ENCODE results near the gene IPO11. TPM values are rescaled to one million over a fixed set of nuclear protein-coding genes. Genes with fewer than 3 reads are reported as not detected.

The IPO11 gene
- total RNA-seq, 1 experiment from 2014 or later: 32.0 TPM

DNA sequence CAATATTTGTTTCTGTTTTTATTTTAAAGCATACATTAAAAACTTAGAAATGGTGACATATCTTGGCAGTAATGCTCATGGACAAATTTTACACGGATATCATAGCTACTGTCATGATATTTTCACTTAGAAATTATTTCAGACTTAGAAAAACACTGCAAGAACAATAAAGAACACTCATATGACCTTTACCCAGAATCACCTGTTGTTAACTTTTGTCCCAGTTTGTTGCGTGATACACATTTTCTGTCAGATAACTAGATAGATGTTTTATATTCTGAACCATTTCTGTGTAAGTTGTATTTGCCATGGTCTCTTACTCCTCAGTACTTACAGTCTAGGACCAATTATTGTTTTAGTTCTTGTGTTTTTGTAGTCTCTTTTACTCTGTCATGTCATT lies 162.5 kb downstream of the IPO11 start:
- no peak overlapping the region for H3K4me3 ChIP-seq
- no peaks in the 10 kb centered on the region for H3K36me3 ChIP-seq
- peaks cover 5% of the 10 kb centered on the region; the same call in 1 of the 2 replicates for H3K4me1 ChIP-seq (replicated peaks)
- H3K27ac ChIP-seq: no peak overlapping the region
- H3K27me3 ChIP-seq (replicated peaks): no peaks in the 10 kb centered on the region
- no peaks in the 10 kb centered on the region for H3K9me3 ChIP-seq (replicated peaks)
- DNase-seq (ENCODE audit: low read depth in 1 of 2, low spot score in 2 of 2): no peak

DNA sequence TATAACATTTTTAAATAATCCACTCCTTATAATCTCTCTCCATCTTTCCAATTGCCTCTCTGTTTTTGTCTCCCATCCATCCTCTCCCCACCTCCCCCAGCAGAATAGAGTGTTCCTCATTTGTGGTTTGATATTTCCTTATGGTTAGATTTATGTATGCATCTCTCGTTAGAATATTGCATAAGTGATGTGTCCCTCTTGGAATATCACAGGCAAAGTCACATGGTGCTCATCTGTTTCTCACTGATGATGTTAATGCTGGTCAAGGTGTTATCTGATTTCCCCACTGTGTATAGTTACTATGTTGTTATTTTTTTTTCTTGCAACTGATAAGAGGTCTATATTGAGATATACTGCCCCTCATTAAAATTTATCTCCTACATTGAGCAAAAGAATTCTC lies 162.9 kb downstream of the IPO11 start:
- Histone ChIP-seq H3K27ac (no peak overlapping the region), H3K9me3 (replicated peaks) (no peaks in the 10 kb centered on the region), H3K4me3 (no peak overlapping the region), H3K36me3 (no peaks in the 10 kb centered on the region), H3K27me3 (replicated peaks) (no peaks in the 10 kb centered on the region), H3K4me1 (replicated peaks) (peaks cover 5% of the 10 kb centered on the region; the same call in 1 of the 2 replicates)
- DNase-seq (ENCODE audit: low read depth in 1 of 2, low spot score in 2 of 2): no peak

DNA sequence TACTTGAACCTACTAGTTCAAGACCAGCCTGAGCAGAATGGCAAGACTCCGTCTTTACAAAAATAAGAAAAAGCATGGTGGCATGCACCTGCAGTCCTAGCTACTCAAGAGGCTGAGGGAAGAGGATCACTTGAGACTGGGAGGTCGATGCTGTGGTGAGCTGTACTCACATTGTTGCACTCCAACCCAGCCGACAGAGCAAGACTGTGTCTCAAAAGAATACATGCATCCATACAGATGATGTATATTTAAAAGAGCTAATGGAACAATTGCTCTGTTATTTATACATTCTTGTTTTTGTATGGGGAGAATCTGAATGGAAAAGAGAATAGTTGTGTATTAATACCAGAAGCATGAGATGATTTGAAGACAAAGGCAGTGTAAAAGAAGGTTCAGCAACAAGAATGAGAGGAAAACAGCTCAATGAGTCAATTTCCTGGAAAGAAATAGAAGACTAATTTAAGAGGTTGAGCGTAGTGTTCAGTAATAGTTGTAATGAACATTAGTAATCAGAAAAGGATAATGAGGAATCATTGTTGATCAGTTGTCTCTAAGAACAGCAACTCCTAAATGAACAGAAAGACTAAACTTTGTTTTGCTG lies 164.1 kb downstream of the IPO11 start:
- Histone ChIP-seq H3K27ac (peak overlapping the region; percentile 38; the same call in 1 of the 2 replicates), H3K4me3 (no peak overlapping the region), H3K9me3 (replicated peaks) (no peaks in the 10 kb centered on the region), H3K36me3 (no peaks in the 10 kb centered on the region), H3K4me1 (replicated peaks) (peaks cover 5% of the 10 kb centered on the region; the same call in 1 of the 2 replicates), H3K27me3 (replicated peaks) (no peaks in the 10 kb centered on the region)
- DNase-seq (ENCODE audit: low read depth in 1 of 2, low spot score in 2 of 2): peak in 1 of 2 experiments; percentile 34

DNA sequence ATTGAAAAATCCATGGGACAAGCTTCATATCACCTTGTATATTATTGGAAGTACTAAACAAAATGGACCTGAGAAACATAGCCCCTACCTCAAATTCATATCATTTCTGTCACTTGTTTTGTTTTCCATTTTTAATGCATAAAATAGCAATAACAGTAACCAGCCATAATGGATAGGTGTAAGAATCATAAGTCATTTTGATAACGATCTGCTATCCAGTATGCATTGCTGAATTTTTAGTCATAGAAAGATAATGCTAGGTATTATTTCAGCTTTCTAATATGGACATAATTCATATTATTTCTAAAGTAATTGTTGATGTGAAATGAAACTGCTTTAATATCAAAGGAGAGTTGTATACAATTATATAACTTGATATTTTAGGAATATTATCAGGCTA lies 164.9 kb downstream of the IPO11 start:
- Histone ChIP-seq H3K4me3 (no peak overlapping the region), H3K4me1 (replicated peaks) (peaks cover 5% of the 10 kb centered on the region; the same call in 1 of the 2 replicates), H3K27ac (no peak overlapping the region; the same call in 1 of the 2 replicates), H3K27me3 (replicated peaks) (no peaks in the 10 kb centered on the region), H3K36me3 (no peaks in the 10 kb centered on the region), H3K9me3 (replicated peaks) (no peaks in the 10 kb centered on the region)
- no peak for DNase-seq (ENCODE audit: low read depth in 1 of 2, low spot score in 2 of 2)

DNA sequence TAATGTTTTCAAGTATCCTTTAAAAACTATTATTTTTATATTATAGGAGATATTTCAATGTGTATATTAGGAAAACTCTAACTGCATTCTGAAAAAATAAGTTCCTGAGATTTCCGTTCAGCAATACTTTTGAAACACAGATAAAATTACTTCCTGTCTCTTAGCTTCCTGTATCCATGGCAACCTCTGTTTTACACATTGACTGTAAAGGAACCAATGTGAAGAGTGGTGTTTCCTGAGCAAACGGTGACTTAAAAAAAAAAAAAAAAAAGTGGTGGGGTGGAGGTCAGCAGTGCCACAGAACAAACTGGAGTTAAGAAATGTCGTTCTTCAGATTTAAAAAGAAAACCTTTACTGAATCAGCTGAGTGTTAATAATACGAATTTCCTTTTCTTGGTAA lies 166.0 kb downstream of the IPO11 start, which contains the start of gene LRRC70:
Gene LRRC70 (plus strand): TSS at position 280 of the 400 bp plus-strand sequence. CDS start 620 bp downstream, outside the sequence.
- H3K4me3 ChIP-seq: no peak within 1 kb of the TSS
- no peaks in the 10 kb centered on the region for H3K27me3 ChIP-seq (replicated peaks)
- DNase-seq (ENCODE audit: low read depth in 1 of 2, low spot score in 2 of 2): no peak
- no peak within 1 kb of the TSS for H3K27ac ChIP-seq
- H3K9me3 ChIP-seq (replicated peaks): no peaks in the 10 kb centered on the region
- H3K36me3 ChIP-seq: no peaks in the 10 kb centered on the region
- peaks cover 5% of the 10 kb centered on the region; the same call in 1 of the 2 replicates for H3K4me1 ChIP-seq (replicated peaks)

DNA sequence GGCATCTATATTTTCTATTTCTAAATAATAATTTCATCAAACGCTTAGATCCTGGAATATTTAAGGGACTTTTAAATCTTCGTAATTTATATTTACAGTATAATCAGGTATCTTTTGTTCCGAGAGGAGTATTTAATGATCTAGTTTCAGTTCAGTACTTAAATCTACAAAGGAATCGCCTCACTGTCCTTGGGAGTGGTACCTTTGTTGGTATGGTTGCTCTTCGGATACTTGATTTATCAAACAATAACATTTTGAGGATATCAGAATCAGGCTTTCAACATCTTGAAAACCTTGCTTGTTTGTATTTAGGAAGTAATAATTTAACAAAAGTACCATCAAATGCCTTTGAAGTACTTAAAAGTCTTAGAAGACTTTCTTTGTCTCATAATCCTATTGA lies 167.2 kb downstream of the IPO11 start:
- H3K27me3 ChIP-seq (replicated peaks): no peaks in the 10 kb centered on the region
- H3K9me3 ChIP-seq (replicated peaks): no peaks in the 10 kb centered on the region
- H3K4me3 ChIP-seq: no peak overlapping the region
- no peak overlapping the region for H3K27ac ChIP-seq
- DNase-seq (ENCODE audit: low read depth in 1 of 2, low spot score in 2 of 2): no peak
- H3K4me1 ChIP-seq (replicated peaks): peaks cover 5% of the 10 kb centered on the region; the same call in 1 of the 2 replicates
- no peaks in the 10 kb centered on the region for H3K36me3 ChIP-seq

DNA sequence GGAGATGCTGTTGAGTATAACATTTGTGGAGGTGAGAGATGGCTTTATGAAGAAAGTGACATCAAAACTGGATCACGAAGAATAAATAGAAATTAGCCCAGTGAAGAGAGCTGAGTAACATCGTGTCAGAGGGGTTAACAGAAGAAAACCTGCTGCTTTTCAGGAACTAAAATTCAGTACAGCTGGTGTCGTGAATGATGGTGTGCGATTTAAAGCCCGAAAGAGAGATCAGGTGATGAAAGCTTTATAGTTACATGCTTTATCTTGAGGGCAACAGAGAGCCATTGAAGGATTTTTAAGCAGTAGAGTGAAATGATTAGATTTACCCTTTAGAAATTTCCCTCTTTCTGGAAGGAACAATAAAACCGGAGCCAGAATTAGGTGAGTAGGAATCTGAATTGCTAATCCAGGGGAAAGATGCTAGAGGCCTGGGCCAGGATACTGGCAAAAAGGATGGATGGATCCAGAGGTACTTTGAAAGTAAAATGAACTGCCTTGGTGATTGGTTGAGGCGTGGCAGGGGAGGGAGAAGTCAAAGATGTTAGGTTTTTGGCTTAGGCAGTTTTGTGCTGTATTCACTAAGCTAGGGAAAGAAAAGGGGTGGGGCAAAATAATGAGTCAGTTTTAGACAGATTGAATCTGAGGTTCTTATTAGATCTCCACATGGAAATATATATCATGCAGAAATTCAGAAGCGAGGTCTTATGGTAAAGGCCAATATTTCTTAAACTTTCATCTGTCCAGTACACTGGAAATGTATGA lies 169.5 kb downstream of the IPO11 start:
- Histone ChIP-seq H3K9me3 (replicated peaks) (no peaks in the 10 kb centered on the region), H3K36me3 (no peaks in the 10 kb centered on the region), H3K27ac (no peak overlapping the region), H3K27me3 (replicated peaks) (no peaks in the 10 kb centered on the region), H3K4me1 (replicated peaks) (0 out of 2 replicates have a peak, but pooled peaks cover 2% of the 10 kb centered on the region), H3K4me3 (no peak overlapping the region)
- no peak for DNase-seq (ENCODE audit: low read depth in 1 of 2, low spot score in 2 of 2)

DNA sequence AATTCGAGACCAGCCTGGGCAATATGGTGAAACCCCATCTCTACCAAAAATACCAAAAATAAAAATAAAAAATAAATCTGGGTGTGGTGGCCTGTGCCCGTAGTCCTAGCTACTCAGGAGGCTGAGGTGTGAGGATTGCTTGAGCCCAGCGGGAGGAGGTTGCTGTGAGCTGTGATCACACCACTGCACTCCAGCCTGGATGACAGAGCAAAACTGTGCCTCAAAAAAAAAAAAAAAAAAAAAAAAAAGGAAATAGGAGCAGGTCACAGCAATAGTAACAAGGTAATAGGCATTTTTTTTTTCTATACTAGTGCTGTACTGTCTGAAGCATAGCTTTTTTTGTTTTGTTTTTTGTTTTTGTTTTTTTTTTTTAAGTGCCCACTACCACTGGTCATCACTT lies 171.8 kb downstream of the IPO11 start:
- Histone ChIP-seq H3K36me3 (no peaks in the 10 kb centered on the region), H3K27me3 (replicated peaks) (no peaks in the 10 kb centered on the region), H3K27ac (no peak overlapping the region), H3K4me1 (replicated peaks) (0 out of 2 replicates have a peak, but pooled peaks cover 2% of the 10 kb centered on the region), H3K4me3 (no peak overlapping the region), H3K9me3 (replicated peaks) (no peaks in the 10 kb centered on the region)
- DNase-seq (ENCODE audit: low read depth in 1 of 2, low spot score in 2 of 2): no peak

DNA sequence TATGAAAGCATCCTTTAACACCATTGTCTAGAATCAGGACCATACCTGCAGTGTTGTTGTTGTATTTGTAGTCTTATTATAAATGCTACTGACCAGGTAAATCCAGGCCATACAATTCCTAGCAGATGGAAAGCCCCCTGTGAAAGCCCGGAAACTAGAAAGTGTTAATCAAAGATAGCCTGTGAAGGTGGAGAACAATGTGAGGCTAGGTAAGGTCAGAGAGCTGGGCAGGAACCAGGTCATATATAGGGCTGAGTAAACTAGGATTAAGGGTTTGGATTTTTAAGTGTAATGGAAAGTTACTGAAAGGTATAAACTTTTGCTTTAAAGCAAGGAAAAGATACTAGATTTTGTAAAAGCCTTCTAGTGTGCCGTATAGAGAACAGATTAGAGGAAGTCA lies 172.7 kb downstream of the IPO11 start:
- DNase-seq (ENCODE audit: low read depth in 1 of 2, low spot score in 2 of 2): no peak
- Histone ChIP-seq H3K9me3 (replicated peaks) (no peaks in the 10 kb centered on the region), H3K36me3 (no peaks in the 10 kb centered on the region), H3K27me3 (replicated peaks) (no peaks in the 10 kb centered on the region), H3K27ac (no peak overlapping the region), H3K4me1 (replicated peaks) (0 out of 2 replicates have a peak, but pooled peaks cover 2% of the 10 kb centered on the region), H3K4me3 (no peak overlapping the region)

DNA sequence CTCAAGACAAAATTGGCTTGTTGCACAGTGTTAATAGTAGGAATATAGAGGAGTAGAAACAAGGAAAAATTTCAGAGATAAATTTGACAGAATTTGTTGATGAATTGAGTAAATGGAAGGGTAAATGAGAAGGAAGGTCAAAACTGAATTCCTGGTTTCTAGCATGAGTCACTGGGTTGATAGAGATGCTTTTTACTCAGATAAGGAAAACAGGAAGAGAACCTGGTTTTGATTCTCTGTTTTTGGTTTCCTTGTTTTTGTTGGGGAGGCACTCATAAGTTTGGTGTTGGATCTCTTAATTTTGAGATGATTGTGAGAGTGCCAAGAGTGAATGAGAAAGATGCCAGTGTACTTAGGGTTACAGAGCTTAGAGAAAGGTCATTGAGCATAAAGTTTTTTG lies 173.2 kb downstream of the IPO11 start:
- no peaks in the 10 kb centered on the region for H3K36me3 ChIP-seq
- H3K4me1 ChIP-seq (replicated peaks): 0 out of 2 replicates have a peak, but pooled peaks cover 2% of the 10 kb centered on the region
- no peaks in the 10 kb centered on the region for H3K27me3 ChIP-seq (replicated peaks)
- H3K27ac ChIP-seq: no peak overlapping the region
- no peak overlapping the region for H3K4me3 ChIP-seq
- DNase-seq (ENCODE audit: low read depth in 1 of 2, low spot score in 2 of 2): no peak
- no peaks in the 10 kb centered on the region for H3K9me3 ChIP-seq (replicated peaks)

DNA sequence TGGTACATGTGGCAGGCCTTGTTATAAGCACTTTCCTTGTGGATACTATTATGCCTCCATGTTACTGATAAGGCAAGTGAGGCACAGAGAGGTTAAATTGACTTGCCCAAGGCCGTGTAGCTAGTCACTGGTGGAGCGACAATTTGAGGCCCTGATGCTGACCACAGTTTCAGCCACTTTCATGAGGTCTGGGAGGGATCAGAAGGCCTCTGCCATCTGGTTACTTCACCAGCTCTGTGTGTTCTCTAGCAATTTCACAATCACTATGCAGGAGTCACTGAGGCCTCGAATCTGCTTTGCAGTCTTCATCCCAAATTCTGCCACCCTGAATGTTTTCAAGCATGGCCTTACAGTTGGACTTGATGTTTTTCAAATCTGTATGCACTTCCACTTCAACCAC lies 175.2 kb downstream of the IPO11 start:
- peaks cover 3% of the 10 kb centered on the region; the same call in 1 of the 2 replicates for H3K4me1 ChIP-seq (replicated peaks)
- H3K9me3 ChIP-seq (replicated peaks): no peaks in the 10 kb centered on the region
- no peak for DNase-seq (ENCODE audit: low read depth in 1 of 2, low spot score in 2 of 2)
- H3K4me3 ChIP-seq: no peak overlapping the region
- H3K36me3 ChIP-seq: peaks cover 3% of the 10 kb centered on the region; the same call in 1 of the 2 replicates
- no peak overlapping the region for H3K27ac ChIP-seq
- no peaks in the 10 kb centered on the region for H3K27me3 ChIP-seq (replicated peaks)

DNA sequence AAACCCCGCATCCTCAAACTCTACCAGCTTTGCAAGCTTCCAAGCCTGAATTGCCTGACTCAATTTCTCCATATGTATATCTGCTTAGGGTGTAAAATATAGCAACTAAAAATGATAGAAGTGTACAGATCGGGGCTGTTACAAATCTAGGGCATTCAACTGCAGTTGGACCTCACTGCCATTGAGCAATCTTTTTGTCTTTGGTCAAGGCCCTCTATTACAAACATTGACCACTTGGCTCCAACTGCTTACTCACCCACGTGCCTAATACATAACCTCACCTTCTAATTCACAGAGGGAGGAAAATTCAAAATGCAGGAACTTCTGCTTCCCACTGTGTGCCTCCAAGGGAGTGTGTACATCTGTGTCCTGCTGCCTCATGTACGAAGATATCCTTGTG lies 176.1 kb downstream of the IPO11 start:
- no peak for DNase-seq (ENCODE audit: low read depth in 1 of 2, low spot score in 2 of 2)
- H3K27me3 ChIP-seq (replicated peaks): no peaks in the 10 kb centered on the region
- no peaks in the 10 kb centered on the region for H3K9me3 ChIP-seq (replicated peaks)
- no peak overlapping the region for H3K4me3 ChIP-seq
- H3K27ac ChIP-seq: no peak overlapping the region
- H3K36me3 ChIP-seq: peaks cover 6% of the 10 kb centered on the region; the same call in 1 of the 2 replicates
- peaks cover 12% of the 10 kb centered on the region for H3K4me1 ChIP-seq (replicated peaks)

DNA sequence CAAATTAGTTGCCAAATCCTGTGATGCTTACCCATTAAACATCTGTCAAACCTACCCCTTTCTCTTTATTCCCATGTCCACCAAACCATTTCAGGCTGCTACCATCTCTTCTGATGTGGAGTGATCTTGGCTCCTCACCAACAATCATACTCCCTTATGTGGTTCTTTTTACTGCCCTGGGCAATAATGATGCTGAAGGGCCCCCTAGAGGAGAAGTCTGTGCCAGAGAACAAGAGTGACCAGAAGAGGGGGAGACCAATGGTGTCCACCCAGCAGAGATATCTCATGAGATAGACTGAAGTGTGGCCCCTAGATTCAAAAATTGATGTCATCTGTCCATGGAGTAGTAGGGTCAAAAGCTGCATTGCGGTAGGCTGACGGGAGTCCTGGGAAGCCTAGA lies 176.9 kb downstream of the IPO11 start:
- no peak overlapping the region for H3K27ac ChIP-seq
- no peaks in the 10 kb centered on the region for H3K27me3 ChIP-seq (replicated peaks)
- no peak for DNase-seq (ENCODE audit: low read depth in 1 of 2, low spot score in 2 of 2)
- peaks cover 10% of the 10 kb centered on the region; the same call in 1 of the 2 replicates for H3K36me3 ChIP-seq
- no peak overlapping the region for H3K4me3 ChIP-seq
- H3K4me1 ChIP-seq (replicated peaks): peaks cover 20% of the 10 kb centered on the region
- no peaks in the 10 kb centered on the region for H3K9me3 ChIP-seq (replicated peaks)

DNA sequence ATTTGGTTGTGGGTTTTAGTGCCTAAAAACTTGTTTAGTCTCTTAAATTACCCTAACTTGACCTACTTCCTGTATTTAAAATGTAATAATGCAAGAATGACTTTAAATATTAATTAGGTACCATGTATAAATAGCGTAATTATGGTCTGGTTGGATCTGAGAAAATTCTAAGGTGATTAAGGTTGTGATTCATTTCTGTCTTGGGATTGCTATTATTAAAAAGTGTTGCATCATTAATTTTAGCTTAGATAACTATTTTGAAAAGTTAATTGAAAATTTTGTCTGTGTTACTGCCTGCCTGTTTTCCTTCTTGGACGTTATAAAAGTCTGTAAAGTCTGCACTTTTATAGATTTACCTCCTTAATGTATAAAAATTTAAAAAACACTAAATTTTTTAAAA lies 177.8 kb downstream of the IPO11 start:
- H3K4me1 ChIP-seq (replicated peaks): peaks cover 28% of the 10 kb centered on the region
- no peak overlapping the region for H3K4me3 ChIP-seq
- H3K36me3 ChIP-seq: peaks cover 11% of the 10 kb centered on the region; the same call in 1 of the 2 replicates
- H3K27me3 ChIP-seq (replicated peaks): no peaks in the 10 kb centered on the region
- no peaks in the 10 kb centered on the region for H3K9me3 ChIP-seq (replicated peaks)
- no peak for DNase-seq (ENCODE audit: low read depth in 1 of 2, low spot score in 2 of 2)
- H3K27ac ChIP-seq: no peak overlapping the region

Measured in SJSA1 (cell line).